ENCODE results near the gene ADGRL1.

DNA sequence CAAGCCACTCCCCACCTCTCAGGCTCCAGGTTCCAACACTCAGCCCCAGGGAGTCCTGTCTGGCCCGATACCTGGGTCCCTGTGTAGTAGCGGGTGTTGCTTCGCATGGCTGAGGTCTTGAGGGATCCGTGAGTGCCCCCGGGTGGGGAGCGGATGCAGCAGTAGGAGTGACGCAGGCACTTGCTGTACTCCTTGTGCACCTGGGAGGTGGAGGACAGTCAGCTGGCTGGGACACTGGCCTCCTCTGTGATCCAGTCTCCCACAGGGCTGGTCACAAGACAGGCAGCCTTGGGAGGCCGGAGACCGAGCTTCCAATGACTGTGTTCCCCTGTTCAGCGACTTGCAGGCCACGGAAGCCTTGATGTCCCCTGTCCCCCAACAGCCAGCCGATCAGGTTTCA lies 53.3 kb downstream of the ADGRL1 start:
- TF ChIP-seq EZH2 (IDR thresholded peaks at IDR 0.05) = no peak
- no peak for TF ChIP-seq SP1 (IDR thresholded peaks at IDR 0.05; ENCODE audit: low read depth)
- no peak for TF ChIP-seq TCF7L2 (IDR thresholded peaks at IDR 0.05; ENCODE audit: borderline replicate concordance, extremely low read depth, insufficient read depth, insufficient read length)
- TF ChIP-seq EZH2phosphoT487 (IDR thresholded peaks at IDR 0.05; ENCODE audit: borderline replicate concordance) = no peak
